Central memory CD4-positive, alpha-beta T cell (primary cell): ENCODE data around the gene ARHGAP45.
A peak's percentile ranks its signal among the peaks of the same experiment; 100 is the strongest.

Experiments used
- DNase-seq: peaks from one replicate; pipeline ENCODE4 v3.0.0; 2022

The ARHGAP45 gene

DNA sequence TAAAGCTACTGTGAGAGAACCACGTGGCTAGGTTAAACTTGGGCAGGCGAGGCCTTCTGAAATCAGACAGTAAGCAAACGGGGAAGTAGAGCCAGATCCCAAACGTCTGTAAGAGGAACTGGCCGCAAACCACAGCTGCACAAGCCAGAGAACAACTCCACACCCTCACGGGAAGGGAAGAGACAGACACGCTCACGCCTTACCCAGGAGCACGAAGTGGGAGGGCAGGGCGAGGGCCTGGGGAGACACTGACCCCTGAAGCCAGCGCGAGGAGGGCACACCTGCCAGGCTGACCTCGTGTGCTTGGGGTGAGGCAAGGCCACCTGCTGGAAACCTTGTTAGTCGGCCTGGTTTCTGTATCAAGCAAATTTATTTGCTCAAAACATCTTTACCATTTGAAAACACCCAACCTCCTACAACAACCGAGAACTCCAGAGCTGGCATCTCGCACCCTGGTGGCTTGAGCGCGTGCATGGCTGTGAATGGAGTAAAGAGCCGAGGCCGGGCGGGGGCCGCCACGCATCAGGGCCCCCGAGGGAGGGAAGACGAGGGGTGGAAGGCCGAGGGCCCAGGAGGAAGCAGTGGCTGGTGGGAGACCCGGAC lies 20.9 kb downstream of the ARHGAP45 start:
- peak; percentile 68 for DNase-seq

DNA sequence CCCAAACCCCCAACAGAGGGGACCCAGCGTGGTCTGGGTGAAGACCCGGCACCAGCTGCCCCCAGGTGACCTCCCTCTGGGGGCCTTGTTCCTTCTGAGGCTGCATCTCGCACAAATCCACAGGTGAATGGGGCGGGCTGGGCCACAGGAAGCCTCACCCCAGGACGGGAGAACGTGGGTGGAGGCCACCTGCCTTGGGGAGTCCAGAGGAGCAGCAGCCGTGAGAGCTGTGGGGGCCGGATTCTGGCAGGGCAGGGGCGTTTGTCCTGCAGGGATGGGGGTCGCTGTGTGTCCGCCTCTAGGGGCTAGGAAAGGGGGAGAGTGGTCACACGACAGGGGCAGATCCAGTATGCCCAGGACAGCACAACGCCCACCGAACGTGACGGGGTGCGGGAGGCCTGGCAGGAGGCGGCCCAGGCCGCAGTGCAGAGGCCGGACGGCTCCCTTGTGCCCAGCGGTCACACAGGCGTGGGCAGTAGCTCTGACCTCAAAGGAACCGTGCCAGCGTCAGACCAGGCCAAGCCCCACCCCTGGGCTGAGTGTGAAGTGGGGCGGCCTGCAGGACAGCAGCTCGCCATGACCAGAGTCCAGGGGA lies 21.5 kb downstream of the ARHGAP45 start:
- no peak for DNase-seq

DNA sequence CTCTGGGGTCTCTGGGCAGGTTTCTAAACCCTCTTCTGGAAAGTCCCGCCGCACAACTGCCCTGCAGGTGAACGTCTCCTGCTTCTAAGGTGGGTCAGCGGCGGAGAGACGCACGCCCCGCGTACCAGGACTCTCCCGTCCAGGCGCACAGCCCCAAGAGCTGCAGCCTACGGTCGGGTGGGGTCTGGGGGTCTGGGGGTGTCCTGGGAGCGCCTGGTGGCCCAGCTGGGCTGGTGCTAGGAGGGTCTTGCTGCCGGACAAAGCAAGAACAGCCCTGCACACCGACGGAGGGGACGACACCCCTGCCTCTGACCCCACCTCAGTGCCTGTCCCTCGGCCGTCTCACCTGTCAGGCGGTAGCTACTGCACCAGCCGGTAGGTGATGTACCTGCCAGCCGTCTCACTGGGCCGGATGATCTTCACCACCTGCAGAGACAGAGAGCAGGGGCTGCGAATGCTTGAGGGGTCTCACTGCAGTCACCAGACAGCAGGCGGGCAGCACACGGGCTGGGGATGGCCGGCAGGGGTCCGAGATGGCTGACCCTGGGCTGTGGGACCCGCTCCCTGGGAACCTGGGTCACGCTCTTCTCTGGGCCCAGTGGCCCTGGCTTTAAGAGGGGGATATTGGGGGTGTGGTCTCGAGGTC lies 22.3 kb downstream of the ARHGAP45 start:
- DNase-seq = no peak

DNA sequence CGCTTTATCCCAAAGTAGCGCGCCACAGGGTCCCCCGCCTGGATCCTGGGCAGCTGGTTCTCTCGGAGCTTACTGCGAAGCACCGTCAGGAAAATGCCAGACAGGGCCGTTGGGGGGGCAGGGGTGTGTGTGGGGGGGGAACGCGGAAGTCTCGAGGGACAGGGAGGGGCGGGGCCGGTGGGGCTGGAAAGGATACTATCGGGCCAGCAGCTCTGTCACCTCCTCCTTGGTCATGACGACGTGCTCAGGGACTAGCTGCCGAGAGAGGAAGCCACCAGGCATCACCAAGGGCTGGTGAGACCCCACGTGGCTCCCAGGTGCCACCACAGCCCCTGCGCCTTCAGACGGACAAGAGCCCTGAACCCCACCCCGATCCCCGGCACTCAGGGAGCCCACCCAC lies 22.9 kb downstream of the ARHGAP45 start:
- DNase-seq = no peak

DNA sequence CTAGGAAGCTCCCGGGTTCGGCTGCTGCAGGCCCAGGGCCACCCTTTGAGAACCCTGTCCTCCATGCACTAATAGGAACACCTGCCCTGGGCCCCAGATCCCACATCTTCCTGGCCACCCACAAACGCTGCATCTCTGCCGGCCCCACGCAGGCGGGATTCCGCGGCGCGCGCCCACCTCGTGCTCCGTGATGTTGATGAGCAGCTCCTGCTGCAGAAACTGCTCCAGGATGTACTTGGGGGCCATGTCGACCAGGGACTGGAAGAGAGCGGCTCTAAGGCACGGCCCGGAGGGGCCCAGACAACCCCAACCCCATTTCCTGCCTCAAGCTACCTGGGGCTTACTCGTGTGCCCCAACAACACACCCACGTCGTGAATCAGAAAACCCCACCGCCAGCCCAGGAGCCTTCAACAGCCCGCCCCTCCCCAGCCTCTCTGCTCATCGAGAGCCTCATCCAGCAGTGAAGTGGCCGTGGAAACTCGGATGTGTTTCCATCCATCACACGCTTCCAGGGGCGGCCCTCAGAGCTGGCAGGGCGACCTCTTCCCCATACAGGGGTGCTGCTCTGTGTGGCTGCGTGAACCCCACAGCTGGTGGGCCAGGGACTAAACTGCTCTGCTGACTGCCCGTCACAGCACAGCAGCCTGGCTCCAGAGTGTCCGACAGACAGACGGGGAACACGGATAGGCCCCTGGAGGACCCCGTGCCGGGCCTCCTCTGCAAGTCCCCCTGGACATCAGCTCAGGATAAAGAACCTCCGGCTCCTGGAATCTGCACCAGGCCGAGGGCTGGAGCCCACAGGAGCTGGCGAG lies 24.0 kb downstream of the ARHGAP45 start:
- DNase-seq = no peak

DNA sequence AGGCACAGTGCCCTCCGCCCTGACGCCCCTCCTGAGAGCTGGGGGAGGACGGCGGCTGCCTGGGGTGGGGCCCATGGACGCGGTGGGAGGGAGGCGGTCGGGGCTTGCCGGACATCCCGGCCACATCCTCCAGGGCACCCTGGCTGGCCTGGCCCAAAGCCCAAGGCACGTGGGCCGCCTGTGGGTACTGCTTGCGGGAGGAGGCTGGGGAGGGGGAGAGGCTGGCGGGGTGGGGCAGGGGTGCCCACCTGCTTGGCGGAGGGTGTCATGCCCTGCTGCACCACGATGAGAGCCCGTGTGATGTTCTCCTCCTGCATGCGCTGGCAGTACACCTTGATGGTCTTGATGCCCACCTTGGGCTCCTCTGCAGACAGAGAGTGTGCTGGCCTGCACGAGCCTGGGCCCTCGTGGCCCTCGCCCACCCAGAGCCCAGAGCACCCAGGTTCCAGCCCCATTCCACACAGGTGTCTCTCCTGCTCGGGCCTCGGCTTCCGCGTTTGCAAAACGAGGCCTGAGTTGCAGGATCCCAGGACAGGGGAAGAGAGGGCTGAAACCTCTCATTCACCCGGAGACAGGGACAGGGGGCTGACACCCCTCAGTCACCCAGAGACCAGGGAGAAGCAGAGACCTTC lies 24.7 kb downstream of the ARHGAP45 start:
- DNase-seq = no peak

DNA sequence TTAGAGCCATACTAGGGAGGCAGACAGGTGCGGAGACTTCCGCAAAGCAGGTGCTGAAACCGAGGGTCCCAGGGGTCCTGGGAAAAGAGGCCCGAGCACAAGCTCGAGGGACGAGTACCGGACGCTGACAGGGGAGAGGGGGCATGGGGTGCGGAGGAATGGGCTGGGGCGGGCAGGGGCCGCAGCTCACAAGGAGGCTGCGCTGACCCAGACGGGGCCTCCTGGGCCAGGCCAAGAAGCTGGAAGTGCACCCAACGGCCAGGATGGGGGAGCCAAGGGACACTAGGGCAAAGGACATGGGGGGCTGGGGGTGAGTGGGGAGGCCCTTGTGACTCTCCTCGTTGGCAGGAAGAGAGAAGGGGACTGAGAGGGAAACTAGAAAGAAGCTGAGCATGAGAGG lies 26.4 kb downstream of the ARHGAP45 start:
- DNase-seq = no peak

DNA sequence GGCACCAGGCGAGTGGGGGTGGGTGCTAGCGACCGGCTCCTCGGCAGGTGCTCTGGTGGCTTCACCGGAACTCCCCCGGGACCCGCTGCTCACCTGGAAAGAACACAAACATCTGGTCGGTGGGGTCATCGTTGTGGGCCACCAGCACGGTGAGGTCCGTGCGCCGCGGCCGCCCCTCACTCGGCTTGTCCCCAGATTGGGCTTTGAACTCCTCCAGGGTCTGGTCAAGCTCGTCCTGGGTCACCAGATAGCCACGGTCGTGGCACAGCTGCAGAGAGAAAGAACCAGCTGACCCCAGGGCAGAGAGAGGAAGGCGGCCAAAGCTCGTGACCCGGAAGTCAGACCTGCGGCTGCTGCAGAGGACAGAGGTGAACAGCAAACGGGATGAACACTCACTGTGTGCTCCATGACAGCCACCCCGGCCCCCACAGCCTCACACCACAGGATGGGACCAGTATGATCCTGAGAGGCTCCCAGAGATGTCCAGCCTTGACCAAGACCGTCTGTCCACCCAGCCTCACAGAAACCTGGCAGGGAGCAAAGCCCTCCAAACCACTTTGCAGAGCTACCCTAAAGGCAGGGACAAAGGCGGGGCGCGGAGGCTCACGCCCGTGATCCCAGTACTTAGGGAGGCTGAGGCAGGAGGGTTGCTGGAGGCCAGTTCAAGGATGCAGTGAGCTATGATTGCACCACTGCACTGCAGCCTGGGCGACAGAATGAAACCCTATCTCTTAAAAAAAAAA lies 27.0 kb downstream of the ARHGAP45 start:
- DNase-seq = no peak

DNA sequence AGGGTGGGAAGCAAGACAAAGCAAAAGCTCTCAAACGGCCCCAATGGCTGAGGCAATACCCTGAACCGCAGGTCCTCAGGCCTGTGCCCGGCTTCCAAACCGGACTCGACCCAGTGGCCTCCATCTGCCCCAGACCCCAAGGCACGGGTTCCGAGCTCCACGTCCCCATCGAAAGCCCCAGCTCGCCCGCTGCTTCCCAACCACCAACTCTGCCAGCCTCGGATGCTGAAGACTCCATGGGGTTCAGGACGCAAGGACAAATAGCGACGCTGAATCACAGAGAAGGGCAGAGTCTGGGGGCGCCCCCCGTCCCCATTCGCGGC lies 27.6 kb downstream of the ARHGAP45 start:
- DNase-seq = no peak

DNA sequence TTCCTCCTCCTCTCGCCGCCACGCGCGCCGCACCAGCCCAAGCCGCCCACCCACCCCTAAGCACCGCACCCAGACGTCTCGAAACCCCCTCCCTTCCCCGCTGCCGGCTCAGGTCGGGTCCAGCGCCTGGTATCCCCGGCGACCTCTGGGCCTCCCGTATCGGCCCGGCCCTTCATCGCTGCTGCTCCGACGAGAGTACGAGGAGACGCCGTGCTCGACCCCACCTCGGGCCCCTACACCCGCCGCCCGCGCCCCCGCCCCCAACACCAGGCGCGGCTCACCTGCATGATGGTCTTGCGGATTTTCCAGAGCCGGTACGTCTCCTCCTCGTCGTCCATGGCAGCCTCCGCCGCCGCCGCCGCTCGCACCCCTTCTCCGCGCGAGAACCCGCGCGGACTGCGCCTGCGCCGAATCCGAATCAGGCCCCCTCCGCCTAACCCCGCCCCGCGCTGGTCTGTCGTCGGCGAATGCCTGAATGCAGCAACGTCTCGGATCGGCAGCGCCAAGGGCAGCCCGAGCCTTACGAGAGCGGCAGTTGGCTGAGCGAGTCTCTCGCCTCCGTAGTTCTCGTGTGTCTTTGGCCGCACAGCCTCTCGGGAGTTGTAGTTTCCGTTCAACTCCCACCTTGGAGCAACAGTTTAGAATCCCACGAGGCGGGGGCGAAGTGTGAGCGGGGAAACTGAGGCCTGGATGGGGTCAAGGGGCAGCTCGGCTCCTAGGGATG lies 28.2 kb downstream of the ARHGAP45 start, which contains the start of gene POLR2E:
TSS of gene POLR2E (minus strand) at position 398 of the 724 bp plus-strand sequence. CDS start at position 338, 60 bp downstream.
- peak; percentile 98 for DNase-seq

DNA sequence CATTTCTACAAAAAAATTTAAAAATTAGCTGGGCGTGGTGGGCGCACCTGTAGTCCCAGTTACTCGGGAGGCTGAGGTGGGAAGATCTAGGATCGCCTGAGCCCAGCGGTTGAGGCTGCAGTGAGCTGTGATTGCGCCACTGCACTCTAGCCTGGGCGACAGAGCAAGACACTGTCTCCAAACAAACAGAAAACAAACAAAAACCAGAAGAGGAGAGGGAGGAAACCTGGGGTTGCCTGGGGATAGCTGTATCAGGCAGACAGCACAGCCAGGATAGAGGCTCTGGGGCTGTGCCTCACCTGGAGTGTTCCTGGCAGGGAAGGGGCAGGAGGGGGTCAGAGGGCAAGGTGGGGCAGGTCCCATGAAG lies 30.8 kb downstream of the ARHGAP45 start:
- DNase-seq = no peak

DNA sequence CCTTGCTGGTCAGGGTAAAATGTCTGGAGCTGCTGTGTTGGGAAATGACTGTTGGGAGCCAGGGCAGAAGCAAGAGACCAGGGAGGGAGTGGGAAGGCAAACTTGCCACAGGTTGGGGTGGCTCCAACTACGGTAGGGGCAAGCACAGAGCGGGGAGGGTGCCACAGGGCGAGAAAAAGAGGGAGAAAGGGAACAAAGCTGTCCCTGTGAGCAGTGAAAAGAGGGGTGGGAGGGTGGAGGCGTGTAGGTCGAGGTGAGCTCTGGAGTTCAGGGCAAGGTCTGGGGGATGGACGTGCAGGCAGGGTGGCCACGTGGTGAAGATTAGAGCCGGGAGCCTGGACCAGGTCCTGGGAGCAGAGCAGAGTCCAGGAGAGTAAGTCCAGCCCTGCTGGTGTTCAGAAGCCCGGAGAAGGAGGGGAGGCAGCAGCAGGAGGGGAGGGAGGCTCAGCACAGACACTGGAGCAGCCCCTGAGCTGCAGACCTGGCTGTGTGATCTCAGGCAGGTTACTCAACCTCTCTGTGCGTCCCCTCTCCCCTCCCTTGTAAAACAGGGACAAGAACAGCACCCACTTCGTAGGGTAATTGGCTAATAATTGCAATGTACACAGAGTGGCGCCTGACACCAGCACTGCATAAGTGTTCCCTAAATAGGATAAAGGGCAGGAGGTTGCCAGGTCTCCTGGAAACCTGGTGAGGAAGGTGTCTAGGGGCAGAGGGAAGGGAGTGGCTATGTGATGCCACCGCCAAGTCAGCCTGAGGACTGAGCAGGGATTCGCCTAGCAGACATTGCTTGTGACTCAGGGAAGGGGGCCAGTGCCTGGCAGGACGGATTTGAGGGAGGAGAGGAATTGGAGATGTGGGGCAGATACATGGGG lies 31.4 kb downstream of the ARHGAP45 start:
- no peak for DNase-seq

DNA sequence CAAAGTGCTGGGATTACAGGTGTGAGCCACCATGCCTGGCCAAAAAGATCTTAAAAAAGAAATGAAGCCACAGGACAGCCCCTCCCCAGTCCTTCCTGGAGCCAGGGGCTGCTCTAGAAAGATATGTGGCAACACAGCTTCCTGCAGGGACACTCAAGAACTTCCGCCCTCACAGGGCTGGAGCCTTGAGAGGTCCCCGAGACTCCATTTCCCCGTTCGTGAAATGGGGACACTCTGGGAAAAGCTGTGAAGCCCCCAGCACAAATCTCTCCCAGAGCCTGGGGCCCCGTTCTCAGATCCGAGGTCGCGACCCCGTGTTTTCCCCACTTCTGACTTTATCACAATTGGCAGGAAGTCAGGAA lies 34.4 kb downstream of the ARHGAP45 start:
- DNase-seq = no peak

DNA sequence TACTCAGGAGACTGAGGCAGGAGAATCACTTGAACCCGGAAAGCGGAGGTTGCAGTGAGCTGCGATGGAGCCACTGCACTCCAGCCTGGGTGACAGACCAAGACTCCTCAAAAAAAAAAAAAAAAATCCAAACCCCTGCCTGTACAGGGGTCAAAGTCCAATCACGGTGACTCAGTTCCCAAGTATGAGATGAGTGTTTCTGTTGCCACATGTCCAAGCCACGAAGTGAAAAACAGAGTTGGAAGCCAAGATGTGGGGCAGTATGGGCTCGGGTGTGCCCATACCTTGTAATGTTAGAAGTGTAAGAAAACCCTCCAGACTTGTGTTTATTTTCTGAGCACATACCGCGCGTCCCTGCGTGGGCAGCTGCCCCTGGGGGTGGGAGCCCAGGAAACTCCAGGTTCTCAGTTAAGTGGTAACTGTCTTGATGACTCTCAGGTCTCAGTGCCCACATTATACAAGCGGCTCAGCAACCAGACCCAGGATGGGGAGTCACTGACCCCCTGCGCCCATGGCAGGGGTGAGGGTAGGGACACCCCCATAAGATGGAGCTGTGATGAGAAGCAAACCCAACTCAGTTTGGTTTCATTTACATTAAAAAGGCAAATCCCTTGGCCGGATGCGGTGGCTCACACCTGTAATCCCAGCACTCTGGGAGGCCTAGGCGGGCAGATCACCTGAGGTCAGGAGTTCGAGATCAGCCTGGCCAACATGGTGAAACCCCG lies 35.6 kb downstream of the ARHGAP45 start:
- no peak for DNase-seq

DNA sequence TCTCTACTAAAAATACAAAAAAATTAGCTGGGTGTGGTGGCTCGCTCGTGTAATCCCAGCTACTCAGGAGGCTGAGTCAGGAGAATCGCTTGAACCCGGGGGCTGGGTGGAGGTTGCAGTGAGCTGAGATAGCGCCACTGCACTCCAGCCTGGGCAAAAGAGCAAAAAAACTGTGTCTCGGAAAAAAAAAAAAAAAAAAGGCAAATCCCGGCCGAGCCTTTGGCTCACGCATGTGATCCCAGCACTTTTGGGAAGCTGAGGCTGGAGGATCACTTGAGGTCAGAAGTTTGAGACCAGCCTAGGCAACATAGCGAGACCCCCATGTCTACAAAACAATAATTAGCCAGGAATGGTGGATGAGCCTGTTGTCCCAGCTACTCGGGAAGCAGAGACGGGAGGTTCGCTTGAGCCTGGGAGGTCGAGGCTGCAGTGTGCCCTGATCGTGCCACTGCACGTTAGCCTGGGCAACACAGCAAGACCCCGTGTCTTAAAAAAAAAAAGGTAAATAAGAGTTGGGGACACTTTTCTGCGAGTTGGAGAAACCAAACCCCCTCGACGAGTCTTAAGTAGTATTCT lies 36.3 kb downstream of the ARHGAP45 start:
- DNase-seq = no peak

DNA sequence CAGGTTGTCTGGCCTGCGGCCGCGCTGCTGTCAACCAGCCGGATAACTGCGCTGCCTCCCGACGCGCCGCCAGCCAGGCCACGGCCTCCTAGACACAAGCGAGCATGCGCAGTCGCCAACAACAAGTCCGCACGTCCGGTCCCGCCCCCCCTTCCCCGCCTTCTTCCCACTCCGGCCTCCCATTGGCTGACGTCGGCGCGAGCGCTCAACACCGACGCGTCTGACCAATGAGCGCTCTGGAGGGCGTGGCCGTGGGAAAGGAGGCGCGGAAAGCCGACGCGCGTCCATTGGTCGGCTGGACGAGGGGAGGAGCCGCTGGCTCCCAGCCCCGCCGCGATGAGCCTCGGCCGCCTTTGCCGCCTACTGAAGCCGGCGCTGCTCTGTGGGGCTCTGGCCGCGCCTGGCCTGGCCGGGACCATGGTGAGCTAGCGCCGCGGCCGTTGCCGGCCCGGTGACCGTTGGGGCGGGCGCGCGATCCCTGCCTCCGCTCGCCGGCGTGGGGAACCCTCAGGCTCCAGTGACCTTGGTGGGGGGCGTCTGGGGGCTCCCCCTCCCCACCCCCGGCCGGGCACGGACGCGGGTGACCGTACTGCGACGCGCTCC lies 36.8 kb downstream of the ARHGAP45 start, which contains the start of gene GPX4:
TSS of gene GPX4 (plus strand) at position 287 of the 603 bp plus-strand sequence. CDS start at position 337, 50 bp downstream.
- DNase-seq = peak; percentile 97

DNA sequence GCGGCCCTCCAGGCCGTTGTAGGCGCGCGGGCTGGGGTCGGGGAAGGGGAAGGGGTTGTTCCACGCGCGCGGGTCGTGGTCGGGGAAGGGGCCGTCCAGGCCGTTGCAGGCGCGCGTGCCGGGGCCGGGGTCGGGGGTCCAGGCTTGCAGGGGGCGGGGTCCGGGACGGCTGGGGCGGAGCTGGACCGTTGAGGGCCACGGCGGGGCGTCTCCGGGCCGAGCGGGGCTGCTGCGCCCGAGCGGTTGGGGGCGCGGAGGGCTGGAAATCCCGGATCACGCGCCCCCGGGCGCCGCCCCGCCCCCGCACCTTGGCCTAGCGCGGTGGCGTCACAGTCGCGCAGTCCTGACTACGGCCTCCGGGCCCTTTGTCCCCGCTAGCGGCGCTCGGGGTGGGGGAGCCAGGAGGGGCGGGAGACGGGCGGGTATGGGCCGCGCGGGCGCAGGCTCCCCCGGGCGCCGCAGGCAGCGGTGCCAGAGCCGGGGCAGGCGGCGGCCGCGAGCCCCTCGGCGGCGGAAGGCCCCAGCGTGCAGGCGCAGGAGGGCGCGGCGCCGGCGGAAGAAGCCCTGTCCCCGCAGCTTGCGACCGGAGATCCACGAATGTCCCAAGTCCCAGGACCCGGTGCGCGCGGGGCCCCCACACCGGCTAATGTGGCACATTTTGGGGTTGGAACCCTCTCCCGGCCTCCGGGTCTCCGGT lies 37.5 kb downstream of the ARHGAP45 start:
- peak; percentile 70 for DNase-seq
